NCI-H524 treated with DMSO at 0.1 percent for 48 hours (cell line): Measurements from ENCODE around the gene EPS15.
"Not testable (repeated sequence)": the region's sequence is repeated elsewhere in the genome, so short reads cannot be mapped to it uniquely, and the experiment has no call there.

Experiments used
- DNase-seq: peaks from one replicate; lab custom pipeline; 2025; lab: John Stamatoyannopoulos, UW

Gene EPS15

GRCh38 chr1:51331206-51332100 lies 187.6 kb downstream of the EPS15 start:
- DNase-seq: no peak

- DNase-seq: no peak
Measured at GRCh38 chr1:51330331-51331201, 188.5 kb downstream of the EPS15 start, which contains the start of gene TTC39A. TTC39A (minus strand) TSS chr1:51330562; CDS start chr1:51330477, 85 bp downstream.

GRCh38 chr1:51329443-51330325 lies 189.4 kb downstream of the EPS15 start:
- no peak for DNase-seq

- DNase-seq: no peak
Measured at GRCh38 chr1:51328926-51329325, 190.1 kb downstream of the EPS15 start.

- DNase-seq: no peak
Measured at GRCh38 chr1:51328279-51328678, 190.8 kb downstream of the EPS15 start.

GRCh38 chr1:51327386-51327785 lies 191.7 kb downstream of the EPS15 start:
- DNase-seq: no peak

- DNase-seq: no peak
Measured at GRCh38 chr1:51326839-51327238, 192.2 kb downstream of the EPS15 start.

GRCh38 chr1:51325878-51326755 lies 192.9 kb downstream of the EPS15 start:
- DNase-seq: no peak

- no peak for DNase-seq
Measured at GRCh38 chr1:51325391-51325790, 193.7 kb downstream of the EPS15 start.

- not testable (repeated sequence) for DNase-seq
Measured at GRCh38 chr1:51325011-51325385, 194.1 kb downstream of the EPS15 start.

GRCh38 chr1:51324251-51325010 lies 194.6 kb downstream of the EPS15 start:
- DNase-seq: no peak

GRCh38 chr1:51323778-51324177 lies 195.3 kb downstream of the EPS15 start:
- no peak for DNase-seq

- no peak for DNase-seq
Measured at GRCh38 chr1:51322417-51323101, 196.5 kb downstream of the EPS15 start.

GRCh38 chr1:51321924-51322280 lies 197.2 kb downstream of the EPS15 start:
- DNase-seq: no peak

GRCh38 chr1:51320967-51321923 lies 197.8 kb downstream of the EPS15 start:
- no peak for DNase-seq

- DNase-seq: no peak
Measured at GRCh38 chr1:51317798-51318197, 201.3 kb downstream of the EPS15 start.

GRCh38 chr1:51316846-51317120 lies 202.3 kb downstream of the EPS15 start:
- no peak for DNase-seq

GRCh38 chr1:51316113-51316845 lies 202.8 kb downstream of the EPS15 start:
- DNase-seq: no peak
